Naive B cell (primary cell): ENCODE results near the gene SPRR4. TPM values are rescaled to one million over a fixed set of nuclear protein-coding genes. Genes with fewer than 3 reads are reported as not detected.

Experiments
- ATAC-seq, 2 donors: fragments of 150-1000 bp; cut with Tn5 transposase; 2 replicates each; pipeline ENCODE4 v1.10.0; 2021; ENCODE audit warnings: low read depth in 2 of 2, mild to moderate bottlenecking in 2 of 2, moderate library complexity in 2 of 2
- DNase-seq: peaks from one replicate; pipeline ENCODE4 v3.0.0; 2022
- H3K27ac Mint-ChIP-seq, 6 donors: one replicate each; pipeline ENCODE4 v1.8.0; 2020 to 2022; ENCODE audit warnings: mild to moderate bottlenecking in 6 of 6, mixed read lengths in 6 of 6, moderate library complexity in 5 of 6, inconsistent platforms in 2 of 6
- H3K27me3 Mint-ChIP-seq, 3 donors: one replicate each; pipeline ENCODE4 v1.8.0; 2021 to 2022; ENCODE audit warnings: mixed read lengths in 3 of 3, mild to moderate bottlenecking in 1 of 3
- H3K36me3 Mint-ChIP-seq, 2 donors: one replicate each; pipeline ENCODE4 v1.8.0; 2020 to 2022; ENCODE audit warnings: mixed read lengths in 2 of 2, inconsistent platforms in 1 of 2, mild to moderate bottlenecking in 1 of 2
- H3K4me1 Mint-ChIP-seq, 3 donors: one replicate each; pipeline ENCODE4 v1.8.0; 2020 to 2022; ENCODE audit warnings: mixed read lengths in 3 of 3, inconsistent platforms in 1 of 3, mild to moderate bottlenecking in 1 of 3, moderate library complexity in 1 of 3
- H3K4me3 Mint-ChIP-seq, 8 donors: one replicate each; pipeline ENCODE4 v1.8.0; 2020 to 2022; ENCODE audit warnings: mild to moderate bottlenecking in 8 of 8, mixed read lengths in 8 of 8, moderate library complexity in 8 of 8, inconsistent platforms in 2 of 8
- H3K9me3 Mint-ChIP-seq, 7 donors: one replicate each; pipeline ENCODE4 v1.8.0; 2020 to 2022; ENCODE audit warnings: mixed read lengths in 7 of 7, mild to moderate bottlenecking in 5 of 7, inconsistent platforms in 2 of 7, moderate library complexity in 1 of 7
- polyA plus RNA-seq, 6 donors: library from polyadenylated mRNA; unstranded; fragments of 300-500 nt; fragmentation: Illumina TruSeq; gene quantifications; one replicate each; pipeline ENCODE4 v1.2.3, GENCODE V29; 2021; ENCODE audit warnings: low read depth in 6 of 6

The SPRR4 gene
- polyA plus RNA-seq, 6 donors from 2014 or later = not detected

- Mint-ChIP-seq H3K4me3 (no peak overlapping the region), H3K36me3 (no peaks in the 10 kb centered on the region), H3K4me1 (no peaks in the 10 kb centered on the region), H3K9me3 (peaks cover 0 to 4% (median 0%) of the 10 kb centered on the region in 7 donors), H3K27ac (no peak overlapping the region), H3K27me3 (peaks cover 15 to 32% (median 23%) of the 10 kb centered on the region in 3 donors)
- DNase-seq = no peak
- no peak for ATAC-seq
Measured at GRCh38 chr1:152954436-152954835, 16.0 kb upstream of the SPRR4 start.

GRCh38 chr1:152957561-152957960 lies 12.9 kb upstream of the SPRR4 start:
- H3K27me3 Mint-ChIP-seq = peaks cover 16 to 40% (median 21%) of the 10 kb centered on the region in 3 donors

GRCh38 chr1:152959273-152959672 lies 11.2 kb upstream of the SPRR4 start:
- H3K9me3 Mint-ChIP-seq = peaks cover 0 to 4% (median 0%) of the 10 kb centered on the region in 7 donors
- H3K4me1 Mint-ChIP-seq = peaks cover 10 to 13% (median 11%) of the 10 kb centered on the region in 3 donors
- H3K4me3 Mint-ChIP-seq = no peak overlapping the region
- no peak for DNase-seq
- no peak for ATAC-seq
- H3K36me3 Mint-ChIP-seq = no peaks in the 10 kb centered on the region
- peaks cover 19 to 34% (median 24%) of the 10 kb centered on the region in 3 donors for H3K27me3 Mint-ChIP-seq
- H3K27ac Mint-ChIP-seq = no peak overlapping the region

More at GRCh38 chr1:152957561-152957960, 12.9 kb upstream of the SPRR4 start:
- ATAC-seq (no peak), DNase-seq (no peak)
- no peak overlapping the region for H3K27ac Mint-ChIP-seq
- no peaks in the 10 kb centered on the region for H3K36me3 Mint-ChIP-seq
- peaks cover 10 to 13% (median 11%) of the 10 kb centered on the region in 3 donors for H3K4me1 Mint-ChIP-seq
- H3K4me3 Mint-ChIP-seq = no peak overlapping the region
- peaks cover 0 to 4% (median 0%) of the 10 kb centered on the region in 7 donors for H3K9me3 Mint-ChIP-seq

DNA sequence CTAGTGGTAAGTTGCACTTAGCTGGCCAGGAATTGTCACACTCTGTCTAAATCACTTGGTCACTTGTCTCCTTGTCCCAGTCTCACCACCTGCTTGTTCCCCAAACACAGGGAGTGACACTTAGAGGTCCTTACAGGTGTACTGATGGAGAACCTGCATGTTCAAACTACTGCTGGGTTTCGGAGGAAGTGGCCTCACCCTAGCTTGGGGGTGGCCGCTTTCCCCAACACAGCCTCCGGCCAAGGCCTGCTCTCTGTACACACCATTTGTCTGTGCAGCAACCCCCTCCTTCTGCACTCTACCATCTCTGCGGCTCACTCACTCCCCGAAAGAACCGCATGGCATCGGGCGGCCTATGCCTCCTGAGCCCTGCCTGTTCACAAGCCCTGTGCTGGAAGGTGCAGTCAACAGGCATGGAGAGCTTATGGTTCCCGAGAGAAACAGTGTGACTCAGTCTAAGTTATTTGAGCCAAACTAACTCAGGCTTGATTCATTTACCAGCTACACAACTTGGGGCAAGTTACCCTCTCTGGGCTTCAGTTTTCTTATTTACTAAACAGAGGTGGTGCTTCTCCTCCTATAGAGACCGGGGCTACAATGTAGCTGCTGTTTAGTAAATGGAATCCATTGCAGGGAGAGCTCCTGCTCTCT lies 10.5 kb upstream of the SPRR4 start:
- ATAC-seq (no peak), DNase-seq (no peak)
- peaks cover 0 to 7% (median 0%) of the 10 kb centered on the region in 7 donors for H3K9me3 Mint-ChIP-seq
- H3K4me1 Mint-ChIP-seq = peaks cover 10 to 13% (median 11%) of the 10 kb centered on the region in 3 donors
- H3K27ac Mint-ChIP-seq = no peak overlapping the region
- peaks cover 19 to 32% (median 30%) of the 10 kb centered on the region in 3 donors for H3K27me3 Mint-ChIP-seq
- no peak overlapping the region for H3K4me3 Mint-ChIP-seq
- no peaks in the 10 kb centered on the region for H3K36me3 Mint-ChIP-seq

DNA sequence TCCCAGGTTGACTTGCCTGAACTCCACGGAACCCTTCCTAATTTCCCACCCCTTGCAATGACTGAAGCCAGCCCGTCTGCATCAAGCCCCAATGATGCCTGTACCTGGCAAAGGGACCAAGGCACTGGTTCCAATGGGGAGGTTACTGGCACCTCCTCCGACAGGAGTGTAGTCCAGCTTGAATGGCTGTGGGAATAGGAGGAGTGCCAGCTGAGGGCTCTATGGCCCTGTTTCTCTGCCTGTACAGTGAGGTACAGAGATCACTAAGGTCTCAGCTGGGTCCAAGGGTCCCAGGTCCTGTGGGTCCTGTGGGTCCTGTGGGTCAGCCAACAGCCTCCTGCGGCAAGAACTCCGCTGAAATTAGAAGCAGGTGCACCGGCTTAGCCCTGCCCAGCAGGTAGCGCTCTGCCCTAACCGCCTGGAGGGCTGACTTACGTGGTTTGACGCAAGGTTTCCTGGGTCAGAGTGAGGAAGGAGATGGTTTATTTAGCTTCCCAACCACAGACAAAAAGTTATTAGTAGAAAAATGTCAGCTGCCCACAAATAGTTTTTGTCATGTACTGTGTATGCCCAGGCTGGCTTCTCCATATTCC lies 9.9 kb upstream of the SPRR4 start:
- Mint-ChIP-seq H3K36me3 (no peaks in the 10 kb centered on the region), H3K4me3 (peak overlapping the region in 1 of 8 donors; percentile 15), H3K27ac (no peak overlapping the region), H3K4me1 (peaks cover 10 to 13% (median 11%) of the 10 kb centered on the region in 3 donors), H3K9me3 (peaks cover 0 to 7% (median 0%) of the 10 kb centered on the region in 7 donors), H3K27me3 (peaks cover 19 to 38% (median 36%) of the 10 kb centered on the region in 3 donors)
- DNase-seq (no peak), ATAC-seq (no peak)

GRCh38 chr1:152961226-152961891 lies 9.1 kb upstream of the SPRR4 start:
- DNase-seq (no peak), ATAC-seq (no peak)
- peaks cover 10 to 13% (median 11%) of the 10 kb centered on the region in 3 donors for H3K4me1 Mint-ChIP-seq
- no peaks in the 10 kb centered on the region for H3K36me3 Mint-ChIP-seq
- H3K4me3 Mint-ChIP-seq = no peak overlapping the region
- no peak overlapping the region for H3K27ac Mint-ChIP-seq
- peaks cover 19 to 43% (median 40%) of the 10 kb centered on the region in 3 donors for H3K27me3 Mint-ChIP-seq
- peaks cover 0 to 7% (median 0%) of the 10 kb centered on the region in 7 donors for H3K9me3 Mint-ChIP-seq

- H3K4me1 Mint-ChIP-seq = peaks cover 10 to 13% (median 11%) of the 10 kb centered on the region in 3 donors
- no peak overlapping the region for H3K4me3 Mint-ChIP-seq
- peaks cover 0 to 3% (median 0%) of the 10 kb centered on the region in 7 donors for H3K9me3 Mint-ChIP-seq
- no peak for ATAC-seq
- H3K36me3 Mint-ChIP-seq = no peaks in the 10 kb centered on the region
- peaks cover 22 to 54% (median 43%) of the 10 kb centered on the region in 3 donors for H3K27me3 Mint-ChIP-seq
- no peak for DNase-seq
- no peak overlapping the region for H3K27ac Mint-ChIP-seq
Measured at GRCh38 chr1:152962876-152963415, 7.5 kb upstream of the SPRR4 start.

DNA sequence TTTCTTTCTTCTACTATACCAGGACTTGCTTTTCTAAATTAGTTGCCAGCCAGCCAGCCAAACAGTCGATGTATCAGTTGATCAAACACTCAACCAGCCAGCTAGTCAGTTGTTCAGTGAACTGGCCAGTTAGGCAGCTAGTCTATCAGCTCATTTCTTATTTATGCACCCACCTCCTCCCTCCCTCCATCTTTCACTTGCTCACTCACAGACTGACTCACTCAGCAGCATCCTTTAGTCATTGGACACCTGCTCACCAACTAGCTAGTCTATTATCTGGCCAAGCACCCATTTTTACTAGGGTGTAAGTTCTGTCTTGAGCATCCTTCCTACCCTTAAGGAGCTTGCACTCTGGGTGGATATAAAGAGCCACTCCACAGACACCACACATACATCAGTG lies 5.9 kb upstream of the SPRR4 start:
- no peak for DNase-seq
- no peak overlapping the region for H3K27ac Mint-ChIP-seq
- no peak for ATAC-seq
- peaks cover 10 to 13% (median 11%) of the 10 kb centered on the region in 3 donors for H3K4me1 Mint-ChIP-seq
- H3K9me3 Mint-ChIP-seq = peaks cover 0 to 3% (median 0%) of the 10 kb centered on the region in 7 donors
- H3K27me3 Mint-ChIP-seq = peaks cover 21 to 62% (median 45%) of the 10 kb centered on the region in 3 donors
- no peak overlapping the region for H3K4me3 Mint-ChIP-seq
- H3K36me3 Mint-ChIP-seq = no peaks in the 10 kb centered on the region

DNA sequence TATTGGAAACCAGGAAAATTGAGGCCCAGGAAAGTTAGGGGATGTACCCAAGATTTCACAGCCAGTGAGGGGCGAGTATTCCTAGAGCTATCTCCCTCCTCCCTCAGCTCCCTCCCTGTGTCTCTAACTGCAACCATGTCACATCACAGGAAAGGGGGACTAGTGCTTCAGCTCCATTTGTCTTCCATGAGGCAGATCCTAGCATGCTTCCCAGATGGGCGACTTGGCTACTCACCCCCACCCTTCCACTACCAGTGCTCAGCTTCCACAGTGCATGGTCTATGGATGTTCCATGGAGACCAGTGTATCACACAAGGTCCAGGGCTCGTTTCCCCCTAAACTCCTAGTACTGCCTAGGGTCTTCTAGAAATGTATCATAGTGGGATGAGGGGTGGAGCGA lies 4.6 kb upstream of the SPRR4 start:
- peaks cover 0 to 3% (median 0%) of the 10 kb centered on the region in 7 donors for H3K9me3 Mint-ChIP-seq
- H3K27ac Mint-ChIP-seq = peak overlapping the region in 1 of 6 donors; percentile 86
- no peak for ATAC-seq
- DNase-seq = no peak
- H3K36me3 Mint-ChIP-seq = no peaks in the 10 kb centered on the region
- peaks cover 8 to 9% (median 9%) of the 10 kb centered on the region in 3 donors for H3K4me1 Mint-ChIP-seq
- peaks cover 14 to 58% (median 37%) of the 10 kb centered on the region in 3 donors for H3K27me3 Mint-ChIP-seq
- no peak overlapping the region for H3K4me3 Mint-ChIP-seq

DNA sequence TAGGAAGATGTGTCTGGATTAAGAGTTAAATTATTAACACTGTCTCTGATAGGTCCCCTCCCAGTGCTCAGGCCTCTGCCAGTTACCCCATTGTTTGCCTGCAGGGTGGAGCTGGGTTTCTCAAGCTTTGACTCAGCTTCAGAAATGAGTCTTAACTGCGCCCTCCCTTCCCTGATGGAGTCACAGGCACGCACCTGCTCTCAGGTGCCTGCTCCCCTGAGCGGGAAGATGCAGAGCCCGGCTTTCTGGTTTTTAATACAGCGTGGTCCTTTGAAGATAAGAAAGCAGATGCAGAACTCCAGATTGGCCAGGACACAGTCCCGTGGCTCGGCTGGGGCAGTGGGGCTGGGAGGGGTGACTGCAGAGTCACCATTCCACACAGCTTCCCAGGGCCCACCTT lies 3.2 kb upstream of the SPRR4 start:
- Mint-ChIP-seq H3K9me3 (peaks cover 0 to 3% (median 0%) of the 10 kb centered on the region in 7 donors), H3K4me3 (no peak overlapping the region), H3K27me3 (peaks cover 19 to 67% (median 31%) of the 10 kb centered on the region in 3 donors), H3K4me1 (no peaks in the 10 kb centered on the region), H3K36me3 (no peaks in the 10 kb centered on the region), H3K27ac (no peak overlapping the region)
- DNase-seq = no peak
- no peak for ATAC-seq

GRCh38 chr1:152968248-152968647 lies 2.2 kb upstream of the SPRR4 start:
- no peak for ATAC-seq
- Mint-ChIP-seq H3K27ac (no peak overlapping the region), H3K4me3 (no peak overlapping the region), H3K36me3 (no peaks in the 10 kb centered on the region), H3K27me3 (peaks cover 22 to 77% (median 34%) of the 10 kb centered on the region in 3 donors), H3K9me3 (peaks cover 0 to 5% (median 0%) of the 10 kb centered on the region in 7 donors), H3K4me1 (no peaks in the 10 kb centered on the region)
- DNase-seq = no peak

- peaks cover 25 to 77% (median 36%) of the 10 kb centered on the region in 3 donors for H3K27me3 Mint-ChIP-seq
- peaks cover 0 to 5% (median 0%) of the 10 kb centered on the region in 7 donors for H3K9me3 Mint-ChIP-seq
- no peaks in the 10 kb centered on the region for H3K4me1 Mint-ChIP-seq
- ATAC-seq (no peak), DNase-seq (no peak)
- no peaks in the 10 kb centered on the region for H3K36me3 Mint-ChIP-seq
- no peak overlapping the region for H3K4me3 Mint-ChIP-seq
- H3K27ac Mint-ChIP-seq = no peak overlapping the region
Measured at GRCh38 chr1:152969036-152969435, 1.4 kb upstream of the SPRR4 start.

DNA sequence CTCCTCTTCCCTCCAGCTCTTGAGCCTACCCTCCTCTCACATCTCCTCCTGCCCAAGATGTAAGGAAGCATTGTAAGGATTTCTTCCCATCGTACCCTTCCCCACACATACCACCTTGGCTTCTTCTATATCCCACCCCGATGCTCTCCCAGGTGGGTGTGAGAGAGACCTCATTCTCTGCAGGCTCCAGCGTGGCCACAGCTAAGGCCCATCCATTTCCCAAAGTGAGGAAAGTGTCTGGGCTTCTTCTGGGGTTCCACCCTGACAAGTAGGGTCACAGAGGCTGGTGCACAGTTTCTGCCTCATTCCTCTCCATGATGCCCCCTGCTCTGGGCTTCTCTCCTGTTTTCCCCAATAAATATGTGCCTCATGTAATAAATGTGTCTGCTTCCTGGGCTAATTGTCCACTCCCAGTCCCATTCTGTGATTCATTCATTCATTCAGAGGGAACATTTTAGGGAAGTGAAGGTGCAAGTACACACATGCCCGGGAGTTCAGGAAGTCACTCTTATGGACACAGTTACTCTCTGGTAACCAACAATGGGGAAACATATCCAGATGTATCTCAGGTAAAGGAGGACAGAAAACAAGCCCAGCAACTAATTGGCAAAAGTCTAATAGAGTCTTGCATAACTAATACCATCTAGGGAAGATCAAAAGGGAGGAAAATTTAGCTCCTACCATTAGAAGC lies 1.9 kb downstream of the SPRR4 start:
- peak overlapping the region in 1 of 8 donors; percentile 18 for H3K4me3 Mint-ChIP-seq
- DNase-seq (no peak), ATAC-seq (no peak)
- no peaks in the 10 kb centered on the region for H3K4me1 Mint-ChIP-seq
- H3K36me3 Mint-ChIP-seq = no peaks in the 10 kb centered on the region
- peaks cover 28 to 76% (median 29%) of the 10 kb centered on the region in 3 donors for H3K27me3 Mint-ChIP-seq
- H3K27ac Mint-ChIP-seq = no peak overlapping the region
- H3K9me3 Mint-ChIP-seq = peaks cover 0 to 5% (median 0%) of the 10 kb centered on the region in 7 donors
